ENCODE measurements around the gene P3H2.

P3H2 gene

GRCh38 chr3:190012314-190012782 lies 108.3 kb downstream of the P3H2 start:
- no peak for TF ChIP-seq CTCF (IDR thresholded peaks at IDR 0.05; ENCODE audit: low read depth, low read length, missing control alignments)
- no peak for DNase-seq (ENCODE audit: low read depth)
- H3K4me3 ChIP-seq (ENCODE audit: low read depth, low read length): no peak overlapping the region

GRCh38 chr3:190010486-190010885 lies 110.2 kb downstream of the P3H2 start:
- DNase-seq (ENCODE audit: low read depth): no peak
- H3K4me3 ChIP-seq (ENCODE audit: low read depth, low read length): no peak overlapping the region
- no peak for TF ChIP-seq CTCF (IDR thresholded peaks at IDR 0.05; ENCODE audit: low read depth, low read length, missing control alignments)

- DNase-seq (ENCODE audit: low read depth): no peak
- no peak for TF ChIP-seq CTCF (IDR thresholded peaks at IDR 0.05; ENCODE audit: low read depth, low read length, missing control alignments)
Observed at GRCh38 chr3:190009614-190010013, 111.1 kb downstream of the P3H2 start.

GRCh38 chr3:190008432-190008831 lies 112.3 kb downstream of the P3H2 start:
- TF ChIP-seq CTCF (IDR thresholded peaks at IDR 0.05; ENCODE audit: low read depth, low read length, missing control alignments): no peak
- DNase-seq (ENCODE audit: low read depth): no peak
- H3K4me3 ChIP-seq (ENCODE audit: low read depth, low read length): no peak overlapping the region

More at GRCh38 chr3:190009614-190010013, 111.1 kb downstream of the P3H2 start:
- H3K4me3 ChIP-seq (ENCODE audit: low read depth, low read length): no peak overlapping the region

- no peak for TF ChIP-seq CTCF (IDR thresholded peaks at IDR 0.05; ENCODE audit: low read depth, low read length, missing control alignments)
- H3K4me3 ChIP-seq (ENCODE audit: low read depth, low read length): no peak overlapping the region
- DNase-seq (ENCODE audit: low read depth): no peak
Observed at GRCh38 chr3:190005343-190006113, 115.2 kb downstream of the P3H2 start.

GRCh38 chr3:190004656-190005055 lies 116.0 kb downstream of the P3H2 start:
- DNase-seq (ENCODE audit: low read depth): no peak
- H3K4me3 ChIP-seq (ENCODE audit: low read depth, low read length): no peak overlapping the region
- TF ChIP-seq CTCF (IDR thresholded peaks at IDR 0.05; ENCODE audit: low read depth, low read length, missing control alignments): no peak

- no peak overlapping the region for H3K4me3 ChIP-seq (ENCODE audit: low read depth, low read length)
- no peak for TF ChIP-seq CTCF (IDR thresholded peaks at IDR 0.05; ENCODE audit: low read depth, low read length, missing control alignments)
- no peak for DNase-seq (ENCODE audit: low read depth)
Observed at GRCh38 chr3:190003681-190004123, 117.0 kb downstream of the P3H2 start.

Data from GM12864 (cell line).